RWPE2 (cell line): ENCODE measurements around the gene KYAT1.

Experiments
- ATAC-seq: fragments of 200-7000 bp; cut with Tn5 transposase; 3 replicates; pipeline ENCODE4 v1.9.1; 2021; ENCODE audit warnings: low read depth
- DNase-seq: peaks from one replicate; pipeline ENCODE4 v3.0.0-alpha.2; 2020; ENCODE audit warnings: low spot score
- H3K27ac ChIP-seq: fragments of 450-650 bp; 2 replicates; pipeline ENCODE4 v1.5.1; 2017; ENCODE audit warnings: mild to moderate bottlenecking; ENCODE audit not compliant: poor library complexity, severe bottlenecking
- H3K27me3 ChIP-seq: fragments of 250-450 bp; sonication (Bioruptor Pico); 2 replicates; pipeline ENCODE4 v1.5.1; 2021; ENCODE audit warnings: mild to moderate bottlenecking, moderate library complexity; ENCODE audit not compliant: insufficient read depth, poor library complexity, severe bottlenecking
- H3K36me3 ChIP-seq: fragments of 250-450 bp; sonication (Bioruptor Pico); 2 replicates; pipeline ENCODE4 v1.5.1; 2020; ENCODE audit warnings: low read depth, mild to moderate bottlenecking, moderate library complexity
- H3K4me1 ChIP-seq: fragments of 250-450 bp; sonication (Bioruptor Pico); 2 replicates; pipeline ENCODE4 v1.5.1; 2021; ENCODE audit warnings: mild to moderate bottlenecking, moderate library complexity; ENCODE audit not compliant: insufficient read depth, poor library complexity, severe bottlenecking
- H3K4me3 ChIP-seq: fragments of 250-450 bp; sonication (Bioruptor Pico); 2 replicates; pipeline ENCODE4 v1.5.1; 2021; ENCODE audit warnings: mild to moderate bottlenecking, moderate library complexity; ENCODE audit not compliant: severe bottlenecking
- H3K9me3 ChIP-seq: fragments of 250-450 bp; sonication (Bioruptor Pico); 2 replicates; pipeline ENCODE4 v1.5.1; 2021; ENCODE audit warnings: mild to moderate bottlenecking, moderate library complexity; ENCODE audit not compliant: severe bottlenecking
- CTCF ChIP-seq: fragments of 450-650 bp; IDR thresholded peaks from one replicate; pipeline ENCODE4 v1.5.1; 2017; ENCODE audit warnings: mild to moderate bottlenecking, moderate library complexity; ENCODE audit not compliant: poor library complexity, severe bottlenecking

Gene KYAT1

GRCh38 chr9:128835246-128836210, 46.2 kb downstream of the KYAT1 start:
- H3K27me3 ChIP-seq: no peaks in the 10 kb centered on the region
- DNase-seq (no peak), ATAC-seq (no peak)
- H3K27ac ChIP-seq: no peak overlapping the region
- no peak for TF ChIP-seq CTCF
- H3K36me3 ChIP-seq: peaks cover 36% of the 10 kb centered on the region
- no peak overlapping the region for H3K4me3 ChIP-seq
- no peaks in the 10 kb centered on the region for H3K9me3 ChIP-seq
- H3K4me1 ChIP-seq: no peaks in the 10 kb centered on the region

GRCh38 chr9:128833696-128834095, 48.1 kb downstream of the KYAT1 start:
- Histone ChIP-seq H3K9me3 (no peaks in the 10 kb centered on the region), H3K36me3 (peaks cover 19% of the 10 kb centered on the region), H3K27me3 (no peaks in the 10 kb centered on the region), H3K4me3 (no peak overlapping the region), H3K4me1 (no peaks in the 10 kb centered on the region), H3K27ac (no peak overlapping the region)
- no peak for ATAC-seq
- no peak for TF ChIP-seq CTCF
- no peak for DNase-seq

GRCh38 chr9:128829477-128830251, 52.1 kb downstream of the KYAT1 start, which contains the start of gene SPOUT1:
Gene SPOUT1 (minus strand): TSS chr9:128829794. CDS start chr9:128829780, 14 bp downstream.
- DNase-seq: peak; percentile 93
- Histone ChIP-seq H3K9me3 (no peaks in the 10 kb centered on the region), H3K4me3 (peak within 1 kb of the TSS; percentile 53), H3K27ac (peak within 1 kb of the TSS; percentile 52), H3K27me3 (no peaks in the 10 kb centered on the region), H3K36me3 (peaks cover 50% of the 10 kb centered on the region), H3K4me1 (no peaks in the 10 kb centered on the region)
- TF ChIP-seq CTCF: no peak
- ATAC-seq: peak; percentile 97

GRCh38 chr9:128828719-128829452, 52.9 kb downstream of the KYAT1 start:
- Histone ChIP-seq H3K27me3 (no peaks in the 10 kb centered on the region), H3K4me1 (no peaks in the 10 kb centered on the region), H3K9me3 (no peaks in the 10 kb centered on the region), H3K27ac (peak overlapping the region; percentile 52), H3K4me3 (peak overlapping the region; percentile 53), H3K36me3 (peaks cover 53% of the 10 kb centered on the region)
- DNase-seq (no peak), ATAC-seq (peak; percentile 1; the same call in 1 of the 3 replicates)
- TF ChIP-seq CTCF: no peak
